Kidney (tissue), 22 donors: ENCODE measurements around the gene HINT3. TPM values are rescaled to one million over a fixed set of nuclear protein-coding genes. Genes with fewer than 3 reads are reported as not detected.
"Not testable (repeated sequence)": the region's sequence is repeated elsewhere in the genome, so short reads cannot be mapped to it uniquely, and the experiment has no call there.

Experiments
- DNase-seq, 5 donors: peaks; one replicate each; pipeline ENCODE4 v3.0.0-alpha.2; 2013 to 2020
- FAIRE-seq: peaks from 2 replicates; lab custom pipeline; 2012; peaks lifted over from hg19 to GRCh38; lab: Jason Lieb, UNC
- H3K27ac ChIP-seq, 2 donors: one replicate each; pipeline ENCODE4 v1.7.0; 2013; ENCODE audit warnings: low read depth in 2 of 2, low read length in 2 of 2, inconsistent platforms in 1 of 2
- H3K27me3 ChIP-seq: one replicate; pipeline ENCODE4 v1.7.1; 2013; ENCODE audit warnings: low read length, inconsistent platforms; ENCODE audit not compliant: control insufficient read depth, insufficient read depth
- H3K36me3 ChIP-seq, 3 donors: one replicate each; pipeline versions ENCODE4 v1.7.0 to v1.7.1; 2013; ENCODE audit warnings: low read length in 3 of 3, control low read depth in 1 of 3, inconsistent platforms in 1 of 3; ENCODE audit not compliant: insufficient read depth in 3 of 3, control insufficient read depth in 2 of 3
- H3K4me1 ChIP-seq, 3 donors: one replicate each; pipeline versions ENCODE4 v1.7.0 to v1.7.1; 2013; ENCODE audit warnings: low read length in 3 of 3, inconsistent platforms in 1 of 3, low read depth in 1 of 3; ENCODE audit not compliant: control insufficient read depth in 2 of 3, insufficient read depth in 2 of 3
- H3K4me3 ChIP-seq, 3 donors: one replicate each; pipeline versions ENCODE4 v1.7.0 to v1.8.1; 2013; ENCODE audit warnings: low read length in 3 of 3, control low read depth in 1 of 3, inconsistent platforms in 1 of 3
- H3K9ac ChIP-seq, 3 donors: one replicate each; pipeline versions ENCODE4 v1.7.0 to v1.7.1; 2013; ENCODE audit warnings: low read length in 3 of 3, control low read depth in 1 of 3, inconsistent platforms in 1 of 3
- H3K9me3 ChIP-seq, 3 donors: one replicate each; pipeline versions ENCODE4 v1.7.0 to v1.7.1; 2013; ENCODE audit warnings: low read length in 3 of 3, control low read depth in 1 of 3, inconsistent platforms in 1 of 3; ENCODE audit not compliant: control insufficient read depth in 2 of 3, insufficient read depth in 1 of 3
- CTCF ChIP-seq: IDR thresholded peaks from 3 replicates; pipeline ENCODE4 v1.5.1; 2012; ENCODE audit warnings: mild to moderate bottlenecking, moderate library complexity, borderline replicate concordance; ENCODE audit not compliant: insufficient read depth; ENCODE audit errors: extremely low read depth
- intact Hi-C: fragments of 100-400 bp; cut with DNase I; formaldehyde crosslinking; loops from one replicate; pipeline ENCODE4 v1.11.1; 2022
- long read RNA-seq, 10 donors: library from polyadenylated mRNA in 1 of 10; unstranded in 1 of 10; transcript quantifications; one replicate each; pipeline ENCODE4 v2.0.0 and lab custom pipeline, GENCODE V29; 2021 to 2026
- polyA plus RNA-seq: library from polyadenylated mRNA; stranded (reverse); fragments of 350-450 nt; fragmentation: Illumina TruSeq; extraction: RNeasy Lipid Tissue Mini Kit (QIAGEN cat#74804); gene quantifications from one replicate; pipeline ENCODE4 v1.2.3, GENCODE V29; 2014; ENCODE audit warnings: low read depth, low replicate concordance; ENCODE audit not compliant: insufficient read depth
- total RNA-seq: library from RNA; stranded (reverse); fragmentation: NEBNext Ultra II Directional; extraction: Animal tissue kit (Norgen Biotek cat#: 25700); gene quantifications from one replicate; pipeline ENCODE4 v1.2.1, GENCODE V29; 2021
- donor health status: control.
- donor health status: control.
- donor health status: control.
- donor health status: control.
- donor health status: control.
- donor health status: DM: yes; HTN: yes; CAD: no.
- donor health status: Normal renal cell carcinoma (clear cell type).

The HINT3 gene
- total RNA-seq (21.4 TPM), polyA plus RNA-seq (18.9 TPM)
- long read RNA-seq, donor 1, transcript HINT3-201 (5 exons, 3,314 nt) = major isoform, 6 of 6 reads
- long read RNA-seq, donor 1, partial matches to known transcripts = 0 of 6 reads
- long read RNA-seq, donor 1, other reads (novel, unspliced or antisense) = 0 of 6 reads
- long read RNA-seq, donor 2, transcript HINT3-201 (5 exons, 3,314 nt) = major isoform, 11 of 11 reads
- long read RNA-seq, donor 2, partial matches to known transcripts = 0 of 11 reads
- long read RNA-seq, donor 2, other reads (novel, unspliced or antisense) = 0 of 11 reads
- long read RNA-seq, donor 3, transcript HINT3-201 (5 exons, 3,314 nt) = major isoform, 12 of 12 reads
- long read RNA-seq, donor 3, partial matches to known transcripts = 0 of 12 reads
- long read RNA-seq, donor 3, other reads (novel, unspliced or antisense) = 0 of 12 reads
- long read RNA-seq, donor 4, transcript HINT3-201 (5 exons, 3,314 nt) = major isoform, 7 of 7 reads
- long read RNA-seq, donor 4, partial matches to known transcripts = 0 of 7 reads
- long read RNA-seq, donor 4, other reads (novel, unspliced or antisense) = 0 of 7 reads
- long read RNA-seq, donor 5, partial matches to known transcripts = 0 of 1 reads
- long read RNA-seq, donor 5, other reads (novel, unspliced or antisense) = 0 of 1 reads
- long read RNA-seq, donor 6, partial matches to known transcripts = 0 of 1 reads
- long read RNA-seq, donor 6, other reads (novel, unspliced or antisense) = 0 of 1 reads
- long read RNA-seq, donor 7, transcript HINT3-201 (5 exons, 3,314 nt) = major isoform, 8 of 13 reads
- long read RNA-seq, donor 7, partial matches to known transcripts = 1 of 13 reads
- long read RNA-seq, donor 7, other reads (novel, unspliced or antisense) = 4 of 13 reads
- long read RNA-seq, donor 8, transcript HINT3-201 (5 exons, 3,314 nt) = major isoform, 6 of 6 reads
- long read RNA-seq, donor 8, partial matches to known transcripts = 0 of 6 reads
- long read RNA-seq, donor 8, other reads (novel, unspliced or antisense) = 0 of 6 reads
- long read RNA-seq, donor 9, partial matches to known transcripts = 0 of 2 reads
- long read RNA-seq, donor 9, other reads (novel, unspliced or antisense) = 0 of 2 reads
- long read RNA-seq, donor 10, partial matches to known transcripts = 0 of 3 reads
- long read RNA-seq, donor 10, other reads (novel, unspliced or antisense) = 0 of 3 reads

- TF ChIP-seq CTCF = peak; percentile 92
- Histone ChIP-seq H3K27ac (peak within 1 kb of the TSS; percentile 95 to 96), H3K4me3 (peak within 1 kb of the TSS; percentile 65 to 83 (median 79)), H3K4me1 (peaks cover 4 to 16% (median 10%) of the 10 kb centered on the region in 3 donors), H3K27me3 (no peaks in the 10 kb centered on the region), H3K36me3 (no peaks in the 10 kb centered on the region), H3K9ac (peak within 1 kb of the TSS; percentile 45 to 91 (median 81)), H3K9me3 (no peaks in the 10 kb centered on the region)
- DNase-seq (peak; percentile 98 to 99 (median 99)), FAIRE-seq (peak; percentile 92)
- intact Hi-C loops = no loop called here
Measured at GRCh38 chr6:125956506-125957390, at the start of gene HINT3. Gene HINT3 (plus strand): TSS chr6:125956770. CDS start chr6:125956978, 208 bp downstream.

GRCh38 chr6:125910527-125910926, 46.0 kb upstream of the HINT3 start:
- DNase-seq = no peak
- no peak for TF ChIP-seq CTCF
- no peak for FAIRE-seq
- Histone ChIP-seq H3K4me3 (no peak overlapping the region), H3K9ac (no peak overlapping the region), H3K27me3 (no peaks in the 10 kb centered on the region), H3K27ac (peak overlapping the region in 1 of 2 donors; percentile 10), H3K9me3 (no peaks in the 10 kb centered on the region), H3K4me1 (peaks cover 0 to 8% (median 6%) of the 10 kb centered on the region in 3 donors), H3K36me3 (peaks cover 0 to 29% (median 7%) of the 10 kb centered on the region in 3 donors)
- intact Hi-C loops = no loop called here

GRCh38 chr6:125911051-125911451, 45.5 kb upstream of the HINT3 start:
- H3K4me1 ChIP-seq, H3K9me3 ChIP-seq, FAIRE-seq, intact Hi-C loops, H3K4me3 ChIP-seq, H3K9ac ChIP-seq, DNase-seq, H3K27me3 ChIP-seq: not testable (repeated sequence)
- peak overlapping the region in 1 of 2 donors; percentile 2 for H3K27ac ChIP-seq
- H3K36me3 ChIP-seq = peaks cover 0 to 31% (median 9%) of the 10 kb centered on the region in 3 donors

- intact Hi-C loops, H3K9ac ChIP-seq, H3K27ac ChIP-seq, H3K4me3 ChIP-seq, H3K9me3 ChIP-seq, FAIRE-seq, H3K4me1 ChIP-seq, DNase-seq, H3K27me3 ChIP-seq: not testable (repeated sequence)
- H3K36me3 ChIP-seq = peaks cover 0 to 40% (median 13%) of the 10 kb centered on the region in 3 donors
Measured at GRCh38 chr6:125912430-125912829, 44.1 kb upstream of the HINT3 start.
